ENCODE data around the gene FCN1. TPM values are rescaled to one million over a fixed set of nuclear protein-coding genes. Genes with fewer than 3 reads are reported as not detected.

Gene FCN1
- total RNA-seq, 4 donors from 2014 or later: 0.46 to 3.4 (median 1.6) TPM

DNA sequence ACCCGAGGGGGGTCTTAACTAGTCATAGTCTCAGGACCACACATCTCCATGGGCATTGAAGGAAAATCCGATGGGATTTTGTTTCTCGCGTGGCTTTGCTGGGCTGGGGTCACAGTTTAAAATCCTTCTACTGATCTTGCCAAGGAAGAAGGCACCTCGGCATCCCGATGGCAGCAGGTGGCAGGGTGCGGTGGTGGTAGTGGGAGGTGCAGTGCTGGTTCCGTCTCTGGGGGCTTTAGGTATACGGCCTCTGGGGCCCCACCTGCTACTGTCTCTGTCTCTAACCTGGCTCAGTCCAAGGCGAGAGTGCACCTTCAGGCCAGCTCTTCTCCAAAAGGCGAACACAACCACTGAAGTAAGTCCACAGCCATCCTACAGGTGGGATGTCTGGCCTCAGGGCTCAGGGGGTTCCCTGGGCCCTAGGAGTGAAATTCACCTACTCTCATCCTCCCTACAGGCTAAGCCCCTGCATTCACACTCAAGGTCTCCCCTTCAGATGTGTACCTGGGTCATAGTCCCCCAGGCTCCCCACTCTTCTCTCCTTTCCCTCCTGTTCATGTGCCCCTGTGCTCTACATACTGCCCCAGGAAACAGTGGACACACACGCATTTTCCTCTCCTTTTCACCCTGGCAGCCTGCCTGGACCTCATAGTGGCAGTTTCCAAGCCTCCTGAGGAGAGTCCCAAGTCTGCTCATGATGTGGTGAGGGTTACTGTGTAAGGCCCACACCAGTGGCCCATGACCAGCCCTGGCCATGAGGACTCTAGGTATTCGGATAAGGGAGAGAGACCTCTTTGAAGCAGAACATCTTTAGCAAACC is 37.8 kb downstream of the FCN1 start:
- TF ChIP-seq POLR2A (IDR thresholded peaks at IDR 0.05) (no peak), CTCF (IDR thresholded peaks at IDR 0.05 in 4 of 5, conservative IDR thresholded peaks at IDR 0.05 in 1 of 5) (no peak)
- Histone ChIP-seq H3K27ac (no peak overlapping the region), H3K9me3 (no peaks in the 10 kb centered on the region), H3K4me3 (no peak overlapping the region), H3K36me3 (no peaks in the 10 kb centered on the region), H3K4me1 (no peaks in the 10 kb centered on the region), H3K27me3 (no peaks in the 10 kb centered on the region)
- DNase-seq: no peak
- in situ Hi-C loops (cut with MboI; ENCODE audit: low sequenced_read_pairs in 4 of 4): no loop called here
- ATAC-seq: no peak
- intact Hi-C loops (cut with DNase I; ENCODE audit: low total_unique reads): no loop called here

- DNase-seq (no peak), ATAC-seq (no peak)
- Histone ChIP-seq H3K4me1 (no peaks in the 10 kb centered on the region), H3K27me3 (no peaks in the 10 kb centered on the region), H3K27ac (no peak overlapping the region), H3K36me3 (no peaks in the 10 kb centered on the region), H3K4me3 (no peak overlapping the region), H3K9me3 (no peaks in the 10 kb centered on the region)
- intact Hi-C loops (cut with DNase I; ENCODE audit: low total_unique reads): no loop called here
- in situ Hi-C loops (cut with MboI; ENCODE audit: low sequenced_read_pairs in 4 of 4): no loop called here
- no peak for TF ChIP-seq CTCF (IDR thresholded peaks at IDR 0.05 in 4 of 5, conservative IDR thresholded peaks at IDR 0.05 in 1 of 5)
- TF ChIP-seq POLR2A (IDR thresholded peaks at IDR 0.05): no peak
Observed at GRCh38 chr9:134877541-134877940, 40.2 kb downstream of the FCN1 start.

GRCh38 chr9:134875371-134875770 is 42.3 kb downstream of the FCN1 start:
- H3K4me3 ChIP-seq: no peak overlapping the region
- no peaks in the 10 kb centered on the region for H3K4me1 ChIP-seq
- intact Hi-C loops (cut with DNase I; ENCODE audit: low total_unique reads): no loop called here
- no peak for DNase-seq
- no peak overlapping the region for H3K27ac ChIP-seq
- H3K36me3 ChIP-seq: no peaks in the 10 kb centered on the region
- TF ChIP-seq POLR2A (IDR thresholded peaks at IDR 0.05) (no peak), CTCF (IDR thresholded peaks at IDR 0.05 in 4 of 5, conservative IDR thresholded peaks at IDR 0.05 in 1 of 5) (no peak)
- H3K27me3 ChIP-seq: no peaks in the 10 kb centered on the region
- H3K9me3 ChIP-seq: no peaks in the 10 kb centered on the region
- no peak for ATAC-seq
- in situ Hi-C loops (cut with MboI; ENCODE audit: low sequenced_read_pairs in 4 of 4): no loop called here

- H3K27me3 ChIP-seq: no peaks in the 10 kb centered on the region
- H3K4me3 ChIP-seq: no peak overlapping the region
- no peaks in the 10 kb centered on the region for H3K36me3 ChIP-seq
- ATAC-seq: no peak
- no peak overlapping the region for H3K27ac ChIP-seq
- H3K4me1 ChIP-seq: no peaks in the 10 kb centered on the region
- intact Hi-C loops (cut with DNase I; ENCODE audit: low total_unique reads): no loop called here
- no peak for DNase-seq
- in situ Hi-C loops (cut with MboI; ENCODE audit: low sequenced_read_pairs in 4 of 4): no loop called here
- TF ChIP-seq CTCF (IDR thresholded peaks at IDR 0.05 in 4 of 5, conservative IDR thresholded peaks at IDR 0.05 in 1 of 5) (no peak), POLR2A (IDR thresholded peaks at IDR 0.05) (no peak)
- H3K9me3 ChIP-seq: no peaks in the 10 kb centered on the region
Observed at GRCh38 chr9:134872482-134873231, 45.1 kb downstream of the FCN1 start.
